Panc1 (cell line): ENCODE data around the gene CUX1.

ENCODE experiments used
- CTCF ChIP-seq: fragments of 450-650 bp; IDR thresholded peaks from 2 replicates; pipeline ENCODE4 v1.5.1; 2017; ENCODE audit warnings: mild to moderate bottlenecking
- POLR2AphosphoS5 ChIP-seq: IDR thresholded peaks from 2 replicates; pipeline ENCODE4 v1.6.1; 2012; ENCODE audit warnings: mild to moderate bottlenecking, low read depth, low read length, moderate library complexity
- REST ChIP-seq, 2 experiments: IDR thresholded peaks; 2 replicates each; pipeline ENCODE4 v1.6.1; 2011 to 2012; ENCODE audit warnings: low read depth in 2 of 2, control low read depth in 1 of 2, low read length in 1 of 2, mild to moderate bottlenecking in 1 of 2, moderate library complexity in 1 of 2; ENCODE audit not compliant: insufficient read depth in 1 of 2

GRCh38 chr7:101984133-101984879, 166.9 kb downstream of the CUX1 start:
- no peak for TF ChIP-seq POLR2AphosphoS5
- TF ChIP-seq CTCF = no peak
- TF ChIP-seq REST (IDR thresholded peaks at IDR 0.05; ENCODE audit: insufficient read depth in 1 of 2, low read depth in 2 of 2, low read length in 1 of 2) = no peak
